HEK293T (cell line): Measurements from ENCODE around the gene BRF1.
"Not testable (repeated sequence)": the region's sequence is repeated elsewhere in the genome, so short reads cannot be mapped to it uniquely, and the experiment has no call there.

Experiments
- CTCF ChIA-PET: fragments of 350-600 bp; formaldehyde crosslinking; extraction: SDS; loops from one replicate; lab custom pipeline; 2021; ENCODE audit warnings: antibody characterized with exemption, inconsistent platforms; lab: Yijun Ruan, JAX
- POLR2A ChIA-PET: fragments of 350-600 bp; formaldehyde crosslinking; extraction: SDS; loops from one replicate; lab custom pipeline; 2020; ENCODE audit warnings: antibody characterized with exemption, inconsistent platforms; lab: Yijun Ruan, JAX
- DNase-seq: peaks from one replicate; pipeline ENCODE4 v3.0.0; 2012; ENCODE audit warnings: mixed read lengths; ENCODE audit errors: extremely low spot score
- ARNT ChIP-seq: fragments of 450-650 bp; IDR thresholded peaks from 2 replicates; pipeline ENCODE4 v1.6.1; 2017; ENCODE audit warnings: mild to moderate bottlenecking
- BHLHE40 ChIP-seq: fragments of 450-650 bp; IDR thresholded peaks from 2 replicates; pipeline ENCODE4 v1.6.1; 2016; ENCODE audit warnings: mild to moderate bottlenecking, moderate library complexity, borderline replicate concordance
- CTBP1 ChIP-seq: fragments of 450-650 bp; IDR thresholded peaks from 2 replicates; pipeline ENCODE4 v1.6.1; 2016; ENCODE audit warnings: borderline replicate concordance
- ELF4 ChIP-seq: fragments of 450-650 bp; IDR thresholded peaks from 2 replicates; pipeline ENCODE4 v1.6.1; 2017; ENCODE audit warnings: antibody characterized with exemption
- FOXA1 ChIP-seq: fragments of 450-650 bp; IDR thresholded peaks from 2 replicates; pipeline ENCODE4 v1.6.1; 2016; ENCODE audit warnings: mild to moderate bottlenecking
- FOXK2 ChIP-seq: fragments of 450-650 bp; IDR thresholded peaks from 2 replicates; pipeline ENCODE4 v1.6.1; 2016; ENCODE audit warnings: mild to moderate bottlenecking
- FOXM1 ChIP-seq: fragments of 450-650 bp; IDR thresholded peaks from 2 replicates; pipeline ENCODE4 v1.6.1; 2017; ENCODE audit warnings: mild to moderate bottlenecking, borderline replicate concordance
- HDGF ChIP-seq: fragments of 450-650 bp; IDR thresholded peaks from 2 replicates; pipeline ENCODE4 v1.6.1; 2017; ENCODE audit warnings: antibody characterized with exemption, borderline replicate concordance
- L3MBTL2 ChIP-seq: fragments of 450-650 bp; conservative IDR thresholded peaks from 2 replicates; pipeline ENCODE4 v1.6.1; 2016; ENCODE audit warnings: mild to moderate bottlenecking
- LEF1 ChIP-seq: fragments of 450-650 bp; IDR thresholded peaks from 2 replicates; pipeline ENCODE4 v1.6.1; 2017; ENCODE audit warnings: mild to moderate bottlenecking, borderline replicate concordance
- NFRKB ChIP-seq: fragments of 450-650 bp; IDR thresholded peaks from 2 replicates; pipeline ENCODE4 v1.6.1; 2016; ENCODE audit warnings: mild to moderate bottlenecking, moderate library complexity
- SP1 ChIP-seq: fragments of 450-650 bp; IDR thresholded peaks from 2 replicates; pipeline ENCODE4 v1.6.1; 2017
- SUZ12 ChIP-seq: fragments of 450-650 bp; IDR thresholded peaks from 2 replicates; pipeline ENCODE4 v1.6.1; 2016; ENCODE audit warnings: mild to moderate bottlenecking
- TARDBP ChIP-seq: fragments of 450-650 bp; IDR thresholded peaks from 2 replicates; pipeline ENCODE4 v1.6.1; 2016
- ZNF384 ChIP-seq: fragments of 450-650 bp; IDR thresholded peaks from 2 replicates; pipeline ENCODE4 v1.6.1; 2016
- TF ChIP-seq, protein P1 (sequence below): fragments of 450-650 bp; IDR thresholded peaks from 2 replicates; pipeline ENCODE4 v1.6.1; 2016

BRF1 gene

DNA sequence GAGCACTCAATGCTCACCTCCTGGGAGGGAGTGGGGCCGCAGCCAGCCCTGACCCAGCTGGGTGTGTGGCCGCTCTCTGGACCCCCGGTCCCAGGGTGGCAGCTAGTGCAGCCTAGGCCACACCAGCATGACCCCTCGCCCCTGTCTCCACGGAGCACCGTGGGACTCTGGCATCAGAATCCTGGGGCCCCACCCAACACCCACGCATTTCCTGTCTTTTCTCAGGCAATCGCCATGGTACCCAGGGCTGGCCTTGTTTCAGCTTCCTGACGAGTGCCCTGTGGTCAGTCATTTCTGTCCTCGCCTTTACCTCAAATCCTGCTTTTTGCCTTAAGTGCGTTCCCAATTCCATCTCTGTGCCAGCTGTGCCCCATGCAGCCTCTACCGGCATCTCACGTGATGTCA is 29.7 kb upstream of the BRF1 start:
- ChIA-PET CTCF (no interaction called here), POLR2A (no interaction called here)
- TF ChIP-seq, protein P1, sequence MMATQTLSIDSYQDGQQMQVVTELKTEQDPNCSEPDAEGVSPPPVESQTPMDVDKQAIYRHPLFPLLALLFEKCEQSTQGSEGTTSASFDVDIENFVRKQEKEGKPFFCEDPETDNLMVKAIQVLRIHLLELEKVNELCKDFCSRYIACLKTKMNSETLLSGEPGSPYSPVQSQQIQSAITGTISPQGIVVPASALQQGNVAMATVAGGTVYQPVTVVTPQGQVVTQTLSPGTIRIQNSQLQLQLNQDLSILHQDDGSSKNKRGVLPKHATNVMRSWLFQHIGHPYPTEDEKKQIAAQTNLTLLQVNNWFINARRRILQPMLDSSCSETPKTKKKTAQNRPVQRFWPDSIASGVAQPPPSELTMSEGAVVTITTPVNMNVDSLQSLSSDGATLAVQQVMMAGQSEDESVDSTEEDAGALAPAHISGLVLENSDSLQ = no peak
- TF ChIP-seq FOXA1 = no peak
- TF ChIP-seq FOXK2 = no peak
- no peak for TF ChIP-seq CTBP1
- no peak for TF ChIP-seq BHLHE40
- DNase-seq = no peak

DNA sequence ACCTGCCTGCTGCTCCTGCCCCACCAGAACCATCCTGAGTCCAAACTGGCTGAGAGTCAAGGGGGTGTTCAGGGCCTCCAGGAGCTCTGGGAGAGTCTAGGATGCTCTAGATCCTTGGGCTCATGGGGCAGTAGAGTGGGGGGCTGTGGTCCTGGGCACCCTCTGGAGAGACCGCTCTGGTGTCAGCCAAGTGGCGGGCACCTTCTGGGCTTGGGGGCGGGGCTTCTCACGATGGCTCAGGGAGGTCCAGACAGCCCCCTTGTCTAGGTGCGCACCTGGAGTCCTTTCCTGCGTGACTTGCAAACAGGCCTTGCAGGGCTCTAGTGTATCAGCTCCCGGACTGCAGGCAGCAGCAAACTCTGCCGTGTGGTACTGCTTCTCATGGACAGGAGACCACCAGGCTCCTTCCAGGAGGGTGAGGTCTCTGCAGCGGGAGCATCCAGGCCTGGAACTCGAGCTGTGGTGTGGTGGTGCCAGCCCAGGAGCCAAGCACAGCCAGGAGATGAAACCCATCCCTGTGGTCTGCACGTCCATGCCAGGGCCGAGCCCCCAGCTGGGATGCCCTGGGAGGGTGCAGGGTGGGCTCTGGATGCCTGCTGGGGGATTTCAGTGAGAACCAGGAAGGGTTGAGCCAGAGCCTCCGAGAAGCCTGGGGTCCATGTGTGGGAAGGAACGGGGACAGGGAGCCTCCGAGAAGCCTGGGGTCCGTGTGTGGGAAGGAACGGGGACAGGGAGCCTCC is 28.8 kb upstream of the BRF1 start:
- DNase-seq = no peak
- CTCF ChIA-PET = no interaction called here
- TF ChIP-seq FOXK2 (no peak), ARNT (no peak), FOXA1 (no peak), ELF4 (no peak), LEF1 (no peak)
- TF ChIP-seq, protein P1 = no peak
- POLR2A ChIA-PET = no interaction called here

DNA sequence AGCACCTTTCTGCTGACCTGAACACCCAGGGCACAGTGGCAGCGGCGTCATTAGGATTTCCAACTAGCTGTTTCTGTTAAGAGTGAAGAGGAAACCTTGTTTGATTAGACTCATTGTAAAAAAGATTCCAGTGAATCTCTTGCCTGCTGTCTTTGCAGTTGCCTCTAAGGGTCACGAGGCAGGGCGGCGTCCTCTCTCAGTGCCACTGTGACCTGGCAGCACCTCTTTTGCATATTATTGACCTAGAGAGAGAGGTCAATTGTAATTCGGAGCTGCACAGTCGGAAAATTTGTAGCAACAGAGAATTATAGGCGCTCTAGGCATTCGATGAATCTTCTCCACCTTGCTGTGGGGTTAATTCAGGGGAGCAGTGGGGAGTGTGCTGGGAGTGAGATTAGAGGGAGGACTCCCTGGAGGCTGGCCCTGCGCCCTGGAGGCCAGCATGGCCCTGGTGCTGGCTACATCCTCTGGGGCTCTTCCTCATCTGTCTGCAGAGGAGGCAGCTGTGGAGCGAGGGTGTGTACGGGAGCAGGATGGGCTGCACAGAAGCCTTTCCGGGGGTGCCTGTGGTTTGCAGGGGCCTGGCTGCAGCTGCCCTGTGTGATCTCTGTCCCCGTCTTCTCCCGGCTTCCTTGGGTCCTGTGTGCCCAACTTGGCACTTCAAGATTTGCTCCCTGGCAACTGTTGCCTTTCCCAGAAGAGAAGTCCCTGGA is 28.0 kb upstream of the BRF1 start:
- no peak for DNase-seq
- POLR2A ChIA-PET = no interaction called here
- no peak for TF ChIP-seq HDGF
- no peak for TF ChIP-seq BHLHE40
- TF ChIP-seq SUZ12 = no peak
- TF ChIP-seq TARDBP = no peak
- no peak for TF ChIP-seq CTBP1
- no peak for TF ChIP-seq FOXA1
- no peak for TF ChIP-seq ZNF384
- TF ChIP-seq NFRKB = no peak
- no peak for TF ChIP-seq SP1
- no peak for TF ChIP-seq ELF4
- TF ChIP-seq ARNT = no peak
- TF ChIP-seq FOXM1 = no peak
- TF ChIP-seq, protein P1 = no peak
- TF ChIP-seq L3MBTL2 = no peak
- no peak for TF ChIP-seq LEF1
- TF ChIP-seq FOXK2 = no peak
- CTCF ChIA-PET = no interaction called here

DNA sequence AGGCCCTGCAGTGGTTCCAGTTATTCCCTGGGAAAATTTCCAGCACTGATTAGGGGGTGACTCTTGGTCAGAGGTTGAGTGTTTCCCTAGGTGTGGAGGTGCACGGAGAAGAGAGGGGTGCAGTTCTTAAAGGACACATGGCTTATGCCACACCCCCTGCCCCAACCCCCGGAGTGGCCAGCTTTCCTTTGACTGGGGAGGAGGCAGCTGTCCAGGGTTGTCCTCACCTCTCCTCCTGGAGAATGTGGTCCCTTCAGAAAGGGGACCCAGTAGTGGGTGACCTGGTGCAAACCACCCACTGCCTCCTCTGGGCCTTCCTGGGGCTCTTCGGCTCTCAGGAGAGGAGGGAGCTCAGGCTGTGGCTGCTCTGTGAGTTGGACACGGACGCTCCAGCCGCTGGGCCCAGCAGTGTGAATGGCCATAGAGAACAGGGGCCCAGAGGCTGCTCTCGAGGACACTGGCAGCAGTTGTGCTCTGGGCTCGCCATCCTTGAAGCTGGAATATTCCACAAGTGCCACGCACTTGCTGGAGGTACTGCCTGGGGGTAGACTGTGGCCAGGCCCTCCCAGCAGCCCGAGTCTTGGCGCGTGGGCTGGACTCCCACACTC is 27.4 kb upstream of the BRF1 start:
- CTCF ChIA-PET = no interaction called here

DNA sequence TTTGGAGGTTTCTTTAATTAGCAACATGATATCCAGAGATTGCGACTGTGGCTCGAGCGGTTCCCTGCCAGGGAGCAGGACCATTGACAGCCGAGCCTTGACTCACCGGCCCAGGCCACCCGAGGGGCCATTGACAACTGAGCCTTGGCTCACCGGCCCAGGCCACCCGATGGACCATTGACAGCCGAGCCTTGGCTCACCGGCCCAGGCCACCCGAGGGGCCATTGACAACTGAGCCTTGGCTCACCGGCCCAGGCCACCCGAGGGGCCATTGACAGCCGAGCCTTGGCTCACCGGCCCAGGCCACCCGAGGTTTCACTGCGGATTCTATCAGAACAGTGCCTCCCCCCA is 26.9 kb upstream of the BRF1 start:
- CTCF ChIA-PET = not testable (repeated sequence)

More for the DNA sequence above, 27.4 kb upstream of the BRF1 start:
- no peak for DNase-seq
- POLR2A ChIA-PET = no interaction called here
- TF ChIP-seq L3MBTL2 = no peak
- no peak for TF ChIP-seq SUZ12
- no peak for TF ChIP-seq FOXA1
- no peak for TF ChIP-seq NFRKB
- no peak for TF ChIP-seq ELF4
- no peak for TF ChIP-seq FOXK2
- TF ChIP-seq LEF1 = no peak
- TF ChIP-seq CTBP1 = no peak
- TF ChIP-seq TARDBP = no peak
- TF ChIP-seq ARNT = no peak
- TF ChIP-seq, protein P1 = no peak
- no peak for TF ChIP-seq BHLHE40
- TF ChIP-seq ZNF384 = no peak
- no peak for TF ChIP-seq SP1
- TF ChIP-seq FOXM1 = no peak

More for the DNA sequence above, 26.9 kb upstream of the BRF1 start:
- DNase-seq, POLR2A ChIA-PET: not testable (repeated sequence)
